Activated CD4-positive, alpha-beta memory T cell treated with anti-CD3 and anti-CD28 coated beads, Interleukin-2, amount 10 ng/mL, durations not matched to agents 7 days and 5 days (primary cell): ENCODE measurements around the gene BCLAF1. TPM values are rescaled to one million over a fixed set of nuclear protein-coding genes. Genes with fewer than 3 reads are reported as not detected.
A peak's percentile ranks its signal among the peaks of the same experiment; 100 is the strongest.

ENCODE experiments used
- CTCF ChIA-PET: fragments of 350-600 bp; sonication (Branson Sonifier 250); formaldehyde crosslinking; loops from one replicate; lab custom pipeline; 2021; ENCODE audit warnings: antibody characterized with exemption, inconsistent platforms; lab: Charles Lee
- POLR2A ChIA-PET: fragments of 350-600 bp; sonication (Branson Sonifier 250); formaldehyde crosslinking; loops from one replicate; lab custom pipeline; 2021; ENCODE audit warnings: antibody characterized with exemption; lab: Charles Lee
- DNase-seq: peaks from one replicate; pipeline ENCODE4 v3.0.0-alpha.2; 2020
- H3K27ac Mint-ChIP-seq: one replicate; pipeline ENCODE4 v1.8.0; 2021; ENCODE audit warnings: mild to moderate bottlenecking, mixed read lengths
- H3K27me3 Mint-ChIP-seq: one replicate; pipeline ENCODE4 v1.8.0; 2021; ENCODE audit warnings: mixed read lengths
- H3K36me3 Mint-ChIP-seq: one replicate; pipeline ENCODE4 v1.8.0; 2021; ENCODE audit warnings: low read depth, mixed read lengths
- H3K4me1 Mint-ChIP-seq: one replicate; pipeline ENCODE4 v1.8.0; 2021; ENCODE audit warnings: mixed read lengths
- H3K4me3 Mint-ChIP-seq: one replicate; pipeline ENCODE4 v1.8.0; 2021; ENCODE audit warnings: mild to moderate bottlenecking, mixed read lengths
- H3K9me3 Mint-ChIP-seq: one replicate; pipeline ENCODE4 v1.8.0; 2021; ENCODE audit warnings: mixed read lengths
- total RNA-seq, 2 experiments: library from RNA; stranded (reverse); gene quantifications; one replicate each; pipeline ENCODE4 v1.2.3, GENCODE V29; 2021

The BCLAF1 gene
- total RNA-seq, 2 experiments from 2014 or later: 128 to 132 TPM

DNA sequence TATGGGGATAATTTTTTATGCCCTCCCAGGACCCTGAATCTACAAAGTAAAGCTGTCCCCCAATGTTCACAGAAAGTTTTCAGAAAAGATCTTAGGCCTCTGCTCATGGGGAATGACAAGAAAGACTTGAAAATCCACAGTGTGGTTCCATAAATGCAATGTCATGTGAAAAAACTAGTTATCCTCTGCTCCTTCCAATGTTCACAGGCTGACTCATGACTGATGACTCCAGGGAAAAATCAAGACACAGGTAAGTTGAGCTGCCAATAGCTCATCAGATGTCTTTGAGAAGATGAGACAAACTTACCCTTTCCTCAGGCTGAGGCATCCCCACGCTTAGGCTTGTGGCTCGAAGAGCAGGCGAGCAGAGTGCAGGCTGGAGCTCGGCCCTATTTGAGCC is 14.8 kb upstream of the BCLAF1 start:
- Mint-ChIP-seq H3K36me3 (no peaks in the 10 kb centered on the region), H3K27ac (no peak overlapping the region), H3K27me3 (peaks cover 3% of the 10 kb centered on the region), H3K4me3 (no peak overlapping the region), H3K4me1 (no peaks in the 10 kb centered on the region), H3K9me3 (no peaks in the 10 kb centered on the region)
- DNase-seq: no peak
- CTCF ChIA-PET: interaction anchor here (1.1 kb wide), 1 partner anchor 14 kb away, joined by 3 read pairs; no protein-coding TSS in a partner anchor
- POLR2A ChIA-PET: no interaction called here

DNA sequence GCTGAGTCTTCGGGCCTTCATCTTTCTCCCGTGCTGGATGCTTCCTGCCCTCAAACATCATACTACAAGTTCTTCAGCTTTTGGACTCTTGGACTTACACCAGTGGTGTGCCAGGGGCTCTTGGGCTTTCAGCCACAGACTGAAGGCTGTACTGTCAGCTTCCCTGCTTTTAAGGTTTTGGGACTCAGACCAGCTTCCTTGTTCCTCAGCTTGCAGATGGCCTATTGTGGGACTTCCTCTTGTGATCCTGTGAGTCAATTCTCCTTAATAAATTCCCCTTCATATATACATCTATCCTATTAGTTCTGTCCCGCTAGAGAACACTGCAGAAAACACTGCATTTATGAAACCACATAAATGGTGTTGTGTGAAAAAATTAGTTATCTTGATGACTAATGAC is 13.9 kb upstream of the BCLAF1 start:
- ChIA-PET CTCF (no interaction called here), POLR2A (interaction anchor here (1.2 kb wide), 1 partner anchor 11 kb away, joined by 4 read pairs; no protein-coding TSS in a partner anchor)
- Mint-ChIP-seq H3K4me3 (no peak overlapping the region), H3K27ac (no peak overlapping the region), H3K4me1 (no peaks in the 10 kb centered on the region), H3K27me3 (peaks cover 1% of the 10 kb centered on the region), H3K9me3 (no peaks in the 10 kb centered on the region), H3K36me3 (no peaks in the 10 kb centered on the region)
- no peak for DNase-seq

GRCh38 chr6:136294621-136295020 is 5.0 kb upstream of the BCLAF1 start:
- Mint-ChIP-seq H3K27me3 (no peaks in the 10 kb centered on the region), H3K36me3 (no peaks in the 10 kb centered on the region), H3K9me3 (no peaks in the 10 kb centered on the region), H3K4me1 (peaks cover 16% of the 10 kb centered on the region), H3K4me3 (no peak overlapping the region), H3K27ac (no peak overlapping the region)
- CTCF ChIA-PET: no interaction called here
- POLR2A ChIA-PET: no interaction called here
- DNase-seq: no peak

DNA sequence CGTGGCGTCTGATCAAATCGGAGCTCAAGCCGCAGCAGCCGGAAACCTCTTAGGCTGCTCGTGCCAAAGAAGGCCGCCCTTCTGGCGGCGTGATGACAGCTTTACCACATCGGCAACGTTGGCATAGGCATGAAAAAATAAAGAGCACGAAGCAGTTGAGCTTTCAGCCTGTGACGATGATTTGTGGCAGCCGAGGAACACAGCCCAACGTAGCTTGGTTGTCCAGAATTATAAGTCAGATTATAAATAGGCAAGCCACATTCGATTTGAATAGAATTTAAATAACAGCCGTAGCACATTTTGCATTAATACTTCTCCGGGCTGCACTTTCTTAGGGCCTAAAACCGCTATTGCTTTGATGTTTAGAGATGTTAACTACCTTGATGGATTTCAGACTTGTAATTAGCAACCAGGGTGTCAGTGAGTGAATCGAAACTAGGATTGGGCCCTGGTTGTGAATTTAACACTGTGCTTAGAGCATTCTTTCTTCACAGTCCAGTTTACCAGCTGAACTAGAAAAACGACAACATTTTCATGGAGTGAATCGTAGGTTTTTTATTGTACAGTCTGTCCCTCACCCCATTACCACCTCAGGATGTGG is 864 bp upstream of the BCLAF1 start:
- no peaks in the 10 kb centered on the region for H3K27me3 Mint-ChIP-seq
- POLR2A ChIA-PET: interaction anchor here (0.6 to 8.1 kb wide), 45 partner anchors 9 to 1854 kb away, joined by 3 to 299 read pairs (median 6); partner anchors contain the start of genes AHI1, HBS1L, MAP3K5 and MTFR2
- H3K4me1 Mint-ChIP-seq: peaks cover 39% of the 10 kb centered on the region
- peak overlapping the region; percentile 94 for H3K4me3 Mint-ChIP-seq
- peaks cover 29% of the 10 kb centered on the region for H3K36me3 Mint-ChIP-seq
- peak overlapping the region; percentile 100 for H3K27ac Mint-ChIP-seq
- H3K9me3 Mint-ChIP-seq: no peaks in the 10 kb centered on the region
- CTCF ChIA-PET: interaction anchor here (0.9 to 5.4 kb wide), 7 partner anchors 9 to 721 kb away, joined by 3 to 39 read pairs (median 4); partner anchors contain the start of genes MAP3K5 and MTFR2
- DNase-seq: peak; percentile 89

GRCh38 chr6:136289327-136289578 is 393 bp downstream of the BCLAF1 start:
- H3K4me3 Mint-ChIP-seq: peak overlapping the region; percentile 94
- peak; percentile 95 for DNase-seq
- H3K4me1 Mint-ChIP-seq: peaks cover 51% of the 10 kb centered on the region
- ChIA-PET POLR2A (interaction anchor here (0.6 to 8.1 kb wide), 39 partner anchors 8 to 1522 kb away, joined by 3 to 299 read pairs (median 7); partner anchors contain the start of genes AHI1, HBS1L, MAP3K5 and MTFR2), CTCF (interaction anchor here (1.5 to 5.4 kb wide), 3 partner anchors 29 to 63 kb away, joined by 6 to 39 read pairs (median 14); partner anchors contain the start of gene MTFR2)
- H3K9me3 Mint-ChIP-seq: no peaks in the 10 kb centered on the region
- no peaks in the 10 kb centered on the region for H3K27me3 Mint-ChIP-seq
- H3K36me3 Mint-ChIP-seq: peaks cover 40% of the 10 kb centered on the region
- H3K27ac Mint-ChIP-seq: peak overlapping the region; percentile 100

DNA sequence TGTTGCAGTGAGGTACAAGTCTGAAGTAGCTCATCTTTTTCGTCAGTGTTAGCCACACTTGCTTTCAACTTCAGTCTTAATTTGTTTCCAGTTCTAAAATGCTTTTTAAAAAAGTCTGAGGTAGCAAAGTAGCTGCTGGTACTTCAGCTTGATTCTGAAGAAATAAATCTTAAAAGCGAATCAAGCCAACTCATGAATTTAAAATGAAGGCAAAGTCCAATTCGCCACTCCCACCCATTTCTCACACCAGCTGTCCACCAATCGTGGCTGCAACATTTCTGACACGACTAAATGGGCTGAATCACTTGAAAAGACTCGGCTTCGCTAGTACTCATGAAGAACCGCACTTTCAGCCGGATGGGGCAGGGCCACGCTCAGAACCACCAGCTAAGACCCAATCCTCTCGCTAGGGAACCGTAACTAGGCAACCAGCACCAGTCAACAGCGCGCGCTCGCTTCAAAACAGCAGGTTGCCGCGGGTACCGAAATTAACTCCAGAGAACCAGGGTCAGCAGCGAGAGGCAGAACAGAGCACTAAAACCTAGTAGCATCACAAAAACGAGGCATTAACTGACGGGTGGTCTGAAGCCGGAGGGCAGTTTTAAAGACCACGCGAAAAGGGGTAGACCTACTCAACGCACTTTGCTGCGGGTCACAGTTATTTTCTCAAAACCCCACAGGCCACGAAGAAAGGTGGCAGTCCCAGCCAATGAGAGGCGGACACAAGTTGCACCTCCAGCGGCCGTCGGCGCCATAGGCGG is 900 bp downstream of the BCLAF1 start:
- peak; percentile 92 for DNase-seq
- CTCF ChIA-PET: interaction anchor here (1.2 to 5.4 kb wide), 8 partner anchors 15 to 261 kb away, joined by 4 to 39 read pairs (median 6); partner anchors contain the start of genes MAP7 and MTFR2
- Mint-ChIP-seq H3K9me3 (no peaks in the 10 kb centered on the region), H3K36me3 (peaks cover 40% of the 10 kb centered on the region), H3K27ac (peak overlapping the region; percentile 100), H3K27me3 (no peaks in the 10 kb centered on the region), H3K4me3 (peak overlapping the region; percentile 94), H3K4me1 (peaks cover 54% of the 10 kb centered on the region)
- POLR2A ChIA-PET: interaction anchor here (0.6 to 8.1 kb wide), 36 partner anchors 8 to 1765 kb away, joined by 3 to 299 read pairs (median 7); partner anchors contain the start of genes AHI1, HBS1L, MAP3K5 and MTFR2

- peaks cover 62% of the 10 kb centered on the region for H3K36me3 Mint-ChIP-seq
- peak overlapping the region; percentile 47 for H3K4me3 Mint-ChIP-seq
- no peaks in the 10 kb centered on the region for H3K27me3 Mint-ChIP-seq
- ChIA-PET POLR2A (interaction anchor here (3.9 to 8.1 kb wide), 2 partner anchors 33 to 35 kb away, joined by 38 to 299 read pairs; partner anchors contain the start of gene MTFR2), CTCF (interaction anchor here (0.6 to 1.5 kb wide), 3 partner anchors 11 to 32 kb away, joined by 3 to 5 read pairs (median 4); no protein-coding TSS in a partner anchor)
- H3K4me1 Mint-ChIP-seq: peaks cover 75% of the 10 kb centered on the region
- no peak for DNase-seq
- no peaks in the 10 kb centered on the region for H3K9me3 Mint-ChIP-seq
- peak overlapping the region; percentile 19 for H3K27ac Mint-ChIP-seq
Measured at GRCh38 chr6:136284909-136285308, 4.7 kb downstream of the BCLAF1 start.

GRCh38 chr6:136282906-136283305 is 6.7 kb downstream of the BCLAF1 start:
- ChIA-PET CTCF (interaction anchor here (0.7 to 1.5 kb wide), 2 partner anchors 9 to 50 kb away, joined by 3 to 5 read pairs; no protein-coding TSS in a partner anchor), POLR2A (interaction anchor here (1.1 to 3.9 kb wide), 5 partner anchors 9 to 39 kb away, joined by 3 to 38 read pairs (median 4); partner anchors contain the start of gene MTFR2)
- DNase-seq: no peak
- peaks cover 76% of the 10 kb centered on the region for H3K4me1 Mint-ChIP-seq
- H3K27ac Mint-ChIP-seq: peak overlapping the region; percentile 35
- H3K36me3 Mint-ChIP-seq: peaks cover 58% of the 10 kb centered on the region
- H3K9me3 Mint-ChIP-seq: no peaks in the 10 kb centered on the region
- peak overlapping the region; percentile 43 for H3K4me3 Mint-ChIP-seq
- no peaks in the 10 kb centered on the region for H3K27me3 Mint-ChIP-seq

DNA sequence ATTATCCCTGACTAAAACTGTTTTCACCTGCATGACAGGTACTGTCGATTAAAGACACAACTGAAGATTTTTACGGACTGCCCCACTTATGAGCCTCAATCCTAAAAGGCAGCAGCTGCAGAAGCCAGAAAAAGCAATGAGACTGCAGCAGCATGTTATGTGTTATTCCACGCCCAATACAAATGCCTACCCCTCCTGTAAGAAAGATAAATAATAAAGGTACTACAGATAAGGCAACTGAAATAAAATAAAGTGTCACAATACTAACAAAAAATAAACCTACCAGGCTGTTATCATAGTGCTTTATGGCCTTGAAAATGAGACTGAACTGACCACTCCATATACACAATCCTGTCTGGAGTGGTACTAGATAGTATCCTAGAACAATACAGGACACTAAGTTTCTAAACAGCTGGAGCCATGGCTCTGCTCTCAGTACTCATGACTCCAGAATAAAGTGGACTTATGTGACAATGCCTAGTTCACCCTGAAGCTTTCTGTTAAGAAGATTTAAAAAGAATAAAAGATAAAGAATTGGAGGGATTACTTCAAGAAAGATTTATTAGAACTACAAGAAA is 9.5 kb downstream of the BCLAF1 start:
- H3K9me3 Mint-ChIP-seq: no peaks in the 10 kb centered on the region
- peaks cover 54% of the 10 kb centered on the region for H3K4me1 Mint-ChIP-seq
- no peaks in the 10 kb centered on the region for H3K27me3 Mint-ChIP-seq
- ChIA-PET POLR2A (interaction anchor here (3.5 kb wide), 1 partner anchor 9 kb away, joined by 33 read pairs; the partner anchor contains the start of gene BCLAF1), CTCF (no interaction called here)
- no peak overlapping the region for H3K27ac Mint-ChIP-seq
- DNase-seq: no peak
- H3K36me3 Mint-ChIP-seq: peaks cover 56% of the 10 kb centered on the region
- no peak overlapping the region for H3K4me3 Mint-ChIP-seq

- POLR2A ChIA-PET: interaction anchor here (1.5 to 3.2 kb wide), 4 partner anchors 9 to 23 kb away, joined by 4 to 29 read pairs (median 8); partner anchors contain the start of genes BCLAF1 and MTFR2
- Mint-ChIP-seq H3K4me3 (no peak overlapping the region), H3K9me3 (no peaks in the 10 kb centered on the region), H3K4me1 (peaks cover 17% of the 10 kb centered on the region), H3K27me3 (no peaks in the 10 kb centered on the region), H3K36me3 (peaks cover 75% of the 10 kb centered on the region), H3K27ac (no peak overlapping the region)
- CTCF ChIA-PET: interaction anchor here (0.7 to 1.9 kb wide), 6 partner anchors 9 to 800 kb away, joined by 3 to 6 read pairs (median 5); partner anchors contain the start of gene MTFR2
- no peak for DNase-seq
Measured at GRCh38 chr6:136274062-136274461, 15.6 kb downstream of the BCLAF1 start.

DNA sequence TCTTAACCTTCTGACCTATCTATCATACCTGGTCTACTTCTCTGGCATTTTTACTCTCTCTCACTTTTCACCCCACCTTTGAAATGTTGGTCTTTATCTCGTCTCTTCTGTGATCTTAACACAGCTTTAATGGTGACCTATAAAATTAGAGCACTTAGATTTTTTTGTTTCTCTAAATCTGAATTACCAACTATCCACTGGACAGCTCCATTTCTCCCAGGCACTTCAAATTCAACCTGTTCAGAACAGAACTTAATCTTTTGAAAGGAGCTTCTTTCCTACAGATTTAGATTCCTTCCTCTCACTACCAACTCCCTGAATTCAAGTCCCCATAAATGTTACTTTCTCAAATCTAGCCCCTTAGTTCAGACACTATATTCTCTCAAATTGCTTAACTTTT is 24.5 kb downstream of the BCLAF1 start:
- no peak overlapping the region for H3K4me3 Mint-ChIP-seq
- H3K27ac Mint-ChIP-seq: no peak overlapping the region
- H3K4me1 Mint-ChIP-seq: peaks cover 26% of the 10 kb centered on the region
- CTCF ChIA-PET: no interaction called here
- H3K36me3 Mint-ChIP-seq: peaks cover 77% of the 10 kb centered on the region
- no peaks in the 10 kb centered on the region for H3K27me3 Mint-ChIP-seq
- DNase-seq: no peak
- H3K9me3 Mint-ChIP-seq: no peaks in the 10 kb centered on the region
- POLR2A ChIA-PET: interaction anchor here (2.8 to 3.2 kb wide), 2 partner anchors 13 to 25 kb away, joined by 9 to 15 read pairs; partner anchors contain the start of gene BCLAF1

GRCh38 chr6:136262940-136263339 is 26.7 kb downstream of the BCLAF1 start:
- ChIA-PET POLR2A (interaction anchor here (1.4 to 2.6 kb wide), 4 partner anchors 9 to 25 kb away, joined by 7 to 15 read pairs (median 9); partner anchors contain the start of gene MTFR2), CTCF (interaction anchor here (1.5 to 1.9 kb wide), 3 partner anchors 21 to 54 kb away, joined by 3 to 8 read pairs (median 4); no protein-coding TSS in a partner anchor)
- Mint-ChIP-seq H3K4me3 (no peak overlapping the region), H3K27ac (no peak overlapping the region), H3K9me3 (no peaks in the 10 kb centered on the region), H3K36me3 (peaks cover 76% of the 10 kb centered on the region), H3K4me1 (peaks cover 24% of the 10 kb centered on the region), H3K27me3 (no peaks in the 10 kb centered on the region)
- DNase-seq: no peak
